GM12878 (cell line): ENCODE results near the gene PRSS12.

Experiments
- ASH2L ChIP-seq: fragments of 300-600, 200-600 bp; sonication (generic); IDR thresholded peaks from 2 replicates; pipeline ENCODE4 v1.6.1; 2017; ENCODE audit warnings: low read depth, mild to moderate bottlenecking, borderline replicate concordance
- ATF7 ChIP-seq: fragments of 450-650 bp; IDR thresholded peaks from 2 replicates; pipeline ENCODE4 v1.6.1; 2016; ENCODE audit warnings: low read depth, mild to moderate bottlenecking
- CHD2 ChIP-seq: IDR thresholded peaks from 2 replicates; pipeline ENCODE4 v1.6.1; 2011; ENCODE audit warnings: low read depth, low read length, improper control_type of control experiment, borderline replicate concordance
- CTCF ChIP-seq, 3 experiments: IDR thresholded peaks in 2 of 3; conservative IDR thresholded peaks in 1 of 3; 2 replicates each; pipeline ENCODE4 v1.5.1; 2011; ENCODE audit warnings: low read depth in 3 of 3, low read length in 3 of 3, mild to moderate bottlenecking in 3 of 3, control low read depth in 2 of 3, moderate library complexity in 2 of 3, inconsistent platforms in 1 of 3, mixed read lengths in 1 of 3; ENCODE audit not compliant: control insufficient read depth in 2 of 3, insufficient read depth in 1 of 3; ENCODE audit errors: extremely low read depth in 1 of 3
- EZH2 ChIP-seq: IDR thresholded peaks from 2 replicates; pipeline ENCODE4 v1.6.1; 2012; ENCODE audit warnings: low read depth, mild to moderate bottlenecking, control low read depth, inconsistent platforms, low read length, borderline replicate concordance; ENCODE audit not compliant: control insufficient read depth
- FOXM1 ChIP-seq: IDR thresholded peaks from 2 replicates; pipeline ENCODE4 v1.6.1; 2012; ENCODE audit warnings: low read depth, mild to moderate bottlenecking, inconsistent platforms, low read length, moderate library complexity
- HCFC1 ChIP-seq: fragments of 150-350 bp; IDR thresholded peaks from 2 replicates; pipeline ENCODE4 v1.6.1; 2014; ENCODE audit warnings: low read length
- IKZF1 ChIP-seq: fragments of 450-650 bp; conservative IDR thresholded peaks from 2 replicates; pipeline ENCODE4 v1.6.1; 2017; ENCODE audit warnings: antibody characterized with exemption, mild to moderate bottlenecking
- NFYB ChIP-seq: IDR thresholded peaks from 2 replicates; pipeline ENCODE4 v1.6.1; 2011; ENCODE audit warnings: low read depth, mild to moderate bottlenecking, low read length, improper control_type of control experiment, moderate library complexity; ENCODE audit not compliant: insufficient read depth
- SPI1 ChIP-seq: IDR thresholded peaks from 2 replicates; pipeline ENCODE4 v1.6.1; 2011; ENCODE audit warnings: low read depth, mild to moderate bottlenecking, low read length, moderate library complexity, borderline replicate concordance; ENCODE audit not compliant: insufficient read depth
- TAF1 ChIP-seq: IDR thresholded peaks from 2 replicates; pipeline ENCODE4 v1.6.1; 2011; ENCODE audit warnings: mild to moderate bottlenecking, low read depth, low read length, borderline replicate concordance
- TCF12 ChIP-seq: IDR thresholded peaks from 2 replicates; pipeline ENCODE4 v1.6.1; 2011; ENCODE audit warnings: low read depth, mild to moderate bottlenecking, low read length

- TF ChIP-seq CTCF (IDR thresholded peaks at IDR 0.05 in 2 of 3, conservative IDR thresholded peaks at IDR 0.05 in 1 of 3; ENCODE audit: control insufficient read depth in 2 of 3, extremely low read depth in 1 of 3, insufficient read depth in 1 of 3, low read depth in 3 of 3, low read length in 3 of 3) (no peak), TAF1 (no peak), EZH2 (no peak), IKZF1 (no peak), ATF7 (no peak), ASH2L (no peak), FOXM1 (no peak), SPI1 (no peak), TCF12 (no peak), HCFC1 (no peak), CHD2 (no peak), NFYB (no peak)
Measured at GRCh38 chr4:118372251-118372650, 19.4 kb upstream of the PRSS12 start.
